Tibial nerve (tissue), 4 donors: ENCODE data around the gene UGDH.

ENCODE experiments used
- CTCF ChIP-seq, 5 experiments: fragments of 200-600 bp in 3 of 5; fragments of 450-650 bp in 2 of 5; sonication (generic) in 3 of 5; IDR thresholded peaks; one replicate each; pipeline ENCODE4 v1.5.1; 2016 to 2019; ENCODE audit warnings: antibody characterized with exemption in 5 of 5, mild to moderate bottlenecking in 3 of 5, moderate library complexity in 2 of 5
- EP300 ChIP-seq, 2 donors: sonication (generic); formaldehyde crosslinking; IDR thresholded peaks; one replicate each; pipeline ENCODE4 v1.6.1; 2017; ENCODE audit warnings: antibody characterized with exemption in 2 of 2, mild to moderate bottlenecking in 1 of 2
- POLR2A ChIP-seq, 2 donors: fragments of 450-650 bp; IDR thresholded peaks; one replicate each; pipeline ENCODE4 v1.6.1; 2017; ENCODE audit warnings: antibody characterized with exemption in 2 of 2, mild to moderate bottlenecking in 2 of 2, moderate library complexity in 2 of 2

- TF ChIP-seq CTCF (IDR thresholded peaks at IDR 0.05) = no peak
- no peak for TF ChIP-seq POLR2A (IDR thresholded peaks at IDR 0.05)
- TF ChIP-seq EP300 (IDR thresholded peaks at IDR 0.05) = no peak
Observed at GRCh38 chr4:39563346-39563847, 36.2 kb upstream of the UGDH start.
